ENCODE measurements around the gene DYNC1LI1. TPM values are rescaled to one million over a fixed set of nuclear protein-coding genes. Genes with fewer than 3 reads are reported as not detected.

DYNC1LI1 gene
- total RNA-seq, 1 experiment from 2014 or later: 42.8 TPM

DNA sequence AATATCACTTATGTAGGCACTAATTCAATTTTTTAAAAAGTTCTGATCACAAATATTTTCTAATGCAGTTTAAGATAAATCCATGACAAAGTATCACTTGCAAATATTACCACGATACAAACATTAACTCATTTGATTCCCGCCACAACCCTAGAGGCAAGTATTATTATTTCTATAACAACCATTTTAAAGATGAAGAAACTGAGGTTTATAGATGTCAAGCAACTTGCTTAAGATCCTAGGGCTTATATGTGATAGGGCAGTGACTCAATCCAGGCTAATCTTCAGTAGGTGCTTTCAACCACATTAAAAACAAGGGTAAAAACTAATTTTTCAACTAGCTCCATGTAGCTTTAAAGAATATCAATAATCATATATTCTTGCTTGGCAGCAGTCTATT is 1.7 kb downstream of the DYNC1LI1 start:
- Mint-ChIP-seq H3K27ac (no peak overlapping the region), H3K36me3 (peaks cover 8% of the 10 kb centered on the region), H3K4me3 (peak overlapping the region; percentile 89), H3K9me3 (no peaks in the 10 kb centered on the region), H3K27me3 (ENCODE audit: low read depth) (no peaks in the 10 kb centered on the region; the same call in 1 of the 2 replicates), H3K4me1 (peaks cover 30% of the 10 kb centered on the region)
- no peak for TF ChIP-seq NFE2L1 (CRISPR knock-in tag; IDR thresholded peaks at IDR 0.05)
- no peak for TF ChIP-seq NFYB (CRISPR knock-in tag; conservative IDR thresholded peaks at IDR 0.05; ENCODE audit: low read depth)
- no peak for TF ChIP-seq ETV6 (CRISPR knock-in tag; IDR thresholded peaks at IDR 0.05)
- TF ChIP-seq NR3C1 (CRISPR knock-in tag; conservative IDR thresholded peaks at IDR 0.05; ENCODE audit: low read depth): no peak
- TF ChIP-seq, protein P1, sequence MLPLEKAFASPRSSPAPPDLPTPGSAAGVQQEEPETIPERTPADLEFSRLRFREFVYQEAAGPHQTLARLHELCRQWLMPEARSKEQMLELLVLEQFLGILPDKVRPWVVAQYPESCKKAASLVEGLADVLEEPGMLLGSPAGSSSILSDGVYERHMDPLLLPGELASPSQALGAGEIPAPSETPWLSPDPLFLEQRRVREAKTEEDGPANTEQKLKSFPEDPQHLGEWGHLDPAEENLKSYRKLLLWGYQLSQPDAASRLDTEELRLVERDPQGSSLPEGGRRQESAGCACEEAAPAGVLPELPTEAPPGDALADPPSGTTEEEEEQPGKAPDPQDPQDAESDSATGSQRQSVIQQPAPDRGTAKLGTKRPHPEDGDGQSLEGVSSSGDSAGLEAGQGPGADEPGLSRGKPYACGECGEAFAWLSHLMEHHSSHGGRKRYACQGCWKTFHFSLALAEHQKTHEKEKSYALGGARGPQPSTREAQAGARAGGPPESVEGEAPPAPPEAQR (CRISPR knock-in tag; IDR thresholded peaks at IDR 0.05): no peak
- no peak for TF ChIP-seq ZNF423 (CRISPR knock-in tag; IDR thresholded peaks at IDR 0.05)
- TF ChIP-seq, protein P2, sequence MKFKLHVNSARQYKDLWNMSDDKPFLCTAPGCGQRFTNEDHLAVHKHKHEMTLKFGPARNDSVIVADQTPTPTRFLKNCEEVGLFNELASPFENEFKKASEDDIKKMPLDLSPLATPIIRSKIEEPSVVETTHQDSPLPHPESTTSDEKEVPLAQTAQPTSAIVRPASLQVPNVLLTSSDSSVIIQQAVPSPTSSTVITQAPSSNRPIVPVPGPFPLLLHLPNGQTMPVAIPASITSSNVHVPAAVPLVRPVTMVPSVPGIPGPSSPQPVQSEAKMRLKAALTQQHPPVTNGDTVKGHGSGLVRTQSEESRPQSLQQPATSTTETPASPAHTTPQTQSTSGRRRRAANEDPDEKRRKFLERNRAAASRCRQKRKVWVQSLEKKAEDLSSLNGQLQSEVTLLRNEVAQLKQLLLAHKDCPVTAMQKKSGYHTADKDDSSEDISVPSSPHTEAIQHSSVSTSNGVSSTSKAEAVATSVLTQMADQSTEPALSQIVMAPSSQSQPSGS (CRISPR knock-in tag; IDR thresholded peaks at IDR 0.05; ENCODE audit: borderline replicate concordance, low read depth): no peak
- TF ChIP-seq, protein P3, sequence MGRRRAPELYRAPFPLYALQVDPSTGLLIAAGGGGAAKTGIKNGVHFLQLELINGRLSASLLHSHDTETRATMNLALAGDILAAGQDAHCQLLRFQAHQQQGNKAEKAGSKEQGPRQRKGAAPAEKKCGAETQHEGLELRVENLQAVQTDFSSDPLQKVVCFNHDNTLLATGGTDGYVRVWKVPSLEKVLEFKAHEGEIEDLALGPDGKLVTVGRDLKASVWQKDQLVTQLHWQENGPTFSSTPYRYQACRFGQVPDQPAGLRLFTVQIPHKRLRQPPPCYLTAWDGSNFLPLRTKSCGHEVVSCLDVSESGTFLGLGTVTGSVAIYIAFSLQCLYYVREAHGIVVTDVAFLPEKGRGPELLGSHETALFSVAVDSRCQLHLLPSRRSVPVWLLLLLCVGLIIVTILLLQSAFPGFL (CRISPR knock-in tag; IDR thresholded peaks at IDR 0.05; ENCODE audit: borderline replicate concordance): no peak
- no peak for TF ChIP-seq MXD4 (CRISPR knock-in tag; IDR thresholded peaks at IDR 0.05; ENCODE audit: borderline replicate concordance)
- TF ChIP-seq, protein P4, sequence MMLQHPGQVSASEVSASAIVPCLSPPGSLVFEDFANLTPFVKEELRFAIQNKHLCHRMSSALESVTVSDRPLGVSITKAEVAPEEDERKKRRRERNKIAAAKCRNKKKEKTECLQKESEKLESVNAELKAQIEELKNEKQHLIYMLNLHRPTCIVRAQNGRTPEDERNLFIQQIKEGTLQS (CRISPR knock-in tag; conservative IDR thresholded peaks at IDR 0.05): no peak
- TF ChIP-seq, protein P5, sequence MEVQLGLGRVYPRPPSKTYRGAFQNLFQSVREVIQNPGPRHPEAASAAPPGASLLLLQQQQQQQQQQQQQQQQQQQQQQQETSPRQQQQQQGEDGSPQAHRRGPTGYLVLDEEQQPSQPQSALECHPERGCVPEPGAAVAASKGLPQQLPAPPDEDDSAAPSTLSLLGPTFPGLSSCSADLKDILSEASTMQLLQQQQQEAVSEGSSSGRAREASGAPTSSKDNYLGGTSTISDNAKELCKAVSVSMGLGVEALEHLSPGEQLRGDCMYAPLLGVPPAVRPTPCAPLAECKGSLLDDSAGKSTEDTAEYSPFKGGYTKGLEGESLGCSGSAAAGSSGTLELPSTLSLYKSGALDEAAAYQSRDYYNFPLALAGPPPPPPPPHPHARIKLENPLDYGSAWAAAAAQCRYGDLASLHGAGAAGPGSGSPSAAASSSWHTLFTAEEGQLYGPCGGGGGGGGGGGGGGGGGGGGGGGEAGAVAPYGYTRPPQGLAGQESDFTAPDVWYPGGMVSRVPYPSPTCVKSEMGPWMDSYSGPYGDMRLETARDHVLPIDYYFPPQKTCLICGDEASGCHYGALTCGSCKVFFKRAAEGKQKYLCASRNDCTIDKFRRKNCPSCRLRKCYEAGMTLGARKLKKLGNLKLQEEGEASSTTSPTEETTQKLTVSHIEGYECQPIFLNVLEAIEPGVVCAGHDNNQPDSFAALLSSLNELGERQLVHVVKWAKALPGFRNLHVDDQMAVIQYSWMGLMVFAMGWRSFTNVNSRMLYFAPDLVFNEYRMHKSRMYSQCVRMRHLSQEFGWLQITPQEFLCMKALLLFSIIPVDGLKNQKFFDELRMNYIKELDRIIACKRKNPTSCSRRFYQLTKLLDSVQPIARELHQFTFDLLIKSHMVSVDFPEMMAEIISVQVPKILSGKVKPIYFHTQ (CRISPR knock-in tag; IDR thresholded peaks at IDR 0.05): no peak
- no peak for TF ChIP-seq GTF2I (CRISPR knock-in tag; conservative IDR thresholded peaks at IDR 0.05)
- no peak for TF ChIP-seq ELF4 (CRISPR knock-in tag; IDR thresholded peaks at IDR 0.05; ENCODE audit: low read depth)
- no peak for TF ChIP-seq FOXJ3 (CRISPR knock-in tag; IDR thresholded peaks at IDR 0.05; ENCODE audit: borderline replicate concordance)
- no peak for TF ChIP-seq PRRX2 (CRISPR knock-in tag; IDR thresholded peaks at IDR 0.05)
- ChIA-PET CTCF (interaction anchor here (1.4 kb wide), 1 partner anchor 59 kb away, joined by 5 read pairs; no protein-coding TSS in a partner anchor), POLR2A (interaction anchor here (1.3 kb wide), 1 partner anchor 23 kb away, joined by 4 read pairs; no protein-coding TSS in a partner anchor)
- DNase-seq (ENCODE audit: low spot score) (no peak), ATAC-seq (no peak)

DNA sequence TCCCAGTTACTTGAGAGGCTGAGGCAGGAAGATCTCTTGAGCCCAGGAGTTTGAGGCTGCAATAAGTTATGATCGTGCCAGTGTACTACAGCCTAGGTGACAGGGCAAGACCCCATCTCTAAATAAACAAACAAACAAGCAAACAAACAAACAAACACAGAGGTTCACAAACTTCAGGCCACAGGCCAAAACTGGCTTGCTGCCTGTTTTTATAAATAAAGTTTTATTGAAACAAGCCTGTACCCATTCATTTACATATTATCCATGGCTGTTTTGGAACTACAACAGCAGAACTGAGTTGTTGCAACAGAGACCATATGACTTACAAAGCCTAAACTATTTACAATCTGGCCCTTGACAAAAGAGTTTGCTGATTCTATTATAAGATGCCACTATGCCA is 6.5 kb downstream of the DYNC1LI1 start:
- no peak for DNase-seq (ENCODE audit: low spot score)
- ATAC-seq: no peak
- ChIA-PET POLR2A (no interaction called here), CTCF (no interaction called here)
- Mint-ChIP-seq H3K27me3 (ENCODE audit: low read depth) (no peaks in the 10 kb centered on the region), H3K4me3 (no peak overlapping the region), H3K36me3 (peaks cover 14% of the 10 kb centered on the region), H3K4me1 (peaks cover 13% of the 10 kb centered on the region), H3K9me3 (no peaks in the 10 kb centered on the region), H3K27ac (no peak overlapping the region)
- TF ChIP-seq, protein P6, sequence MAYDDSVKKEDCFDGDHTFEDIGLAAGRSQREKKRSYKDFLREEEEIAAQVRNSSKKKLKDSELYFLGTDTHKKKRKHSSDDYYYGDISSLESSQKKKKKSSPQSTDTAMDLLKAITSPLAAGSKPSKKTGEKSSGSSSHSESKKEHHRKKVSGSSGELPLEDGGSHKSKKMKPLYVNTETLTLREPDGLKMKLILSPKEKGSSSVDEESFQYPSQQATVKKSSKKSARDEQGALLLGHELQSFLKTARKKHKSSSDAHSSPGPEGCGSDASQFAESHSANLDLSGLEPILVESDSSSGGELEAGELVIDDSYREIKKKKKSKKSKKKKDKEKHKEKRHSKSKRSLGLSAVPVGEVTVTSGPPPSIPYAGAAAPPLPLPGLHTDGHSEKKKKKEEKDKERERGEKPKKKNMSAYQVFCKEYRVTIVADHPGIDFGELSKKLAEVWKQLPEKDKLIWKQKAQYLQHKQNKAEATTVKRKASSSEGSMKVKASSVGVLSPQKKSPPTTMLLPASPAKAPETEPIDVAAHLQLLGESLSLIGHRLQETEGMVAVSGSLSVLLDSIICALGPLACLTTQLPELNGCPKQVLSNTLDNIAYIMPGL (CRISPR knock-in tag; IDR thresholded peaks at IDR 0.05): no peak
- TF ChIP-seq TEAD4 (CRISPR knock-in tag; IDR thresholded peaks at IDR 0.05) (no peak), SOX15 (CRISPR knock-in tag; IDR thresholded peaks at IDR 0.05) (no peak), ZNF671 (CRISPR knock-in tag; IDR thresholded peaks at IDR 0.05) (no peak)
- TF ChIP-seq, protein P1 (CRISPR knock-in tag; IDR thresholded peaks at IDR 0.05): no peak
- TF ChIP-seq, protein P7, sequence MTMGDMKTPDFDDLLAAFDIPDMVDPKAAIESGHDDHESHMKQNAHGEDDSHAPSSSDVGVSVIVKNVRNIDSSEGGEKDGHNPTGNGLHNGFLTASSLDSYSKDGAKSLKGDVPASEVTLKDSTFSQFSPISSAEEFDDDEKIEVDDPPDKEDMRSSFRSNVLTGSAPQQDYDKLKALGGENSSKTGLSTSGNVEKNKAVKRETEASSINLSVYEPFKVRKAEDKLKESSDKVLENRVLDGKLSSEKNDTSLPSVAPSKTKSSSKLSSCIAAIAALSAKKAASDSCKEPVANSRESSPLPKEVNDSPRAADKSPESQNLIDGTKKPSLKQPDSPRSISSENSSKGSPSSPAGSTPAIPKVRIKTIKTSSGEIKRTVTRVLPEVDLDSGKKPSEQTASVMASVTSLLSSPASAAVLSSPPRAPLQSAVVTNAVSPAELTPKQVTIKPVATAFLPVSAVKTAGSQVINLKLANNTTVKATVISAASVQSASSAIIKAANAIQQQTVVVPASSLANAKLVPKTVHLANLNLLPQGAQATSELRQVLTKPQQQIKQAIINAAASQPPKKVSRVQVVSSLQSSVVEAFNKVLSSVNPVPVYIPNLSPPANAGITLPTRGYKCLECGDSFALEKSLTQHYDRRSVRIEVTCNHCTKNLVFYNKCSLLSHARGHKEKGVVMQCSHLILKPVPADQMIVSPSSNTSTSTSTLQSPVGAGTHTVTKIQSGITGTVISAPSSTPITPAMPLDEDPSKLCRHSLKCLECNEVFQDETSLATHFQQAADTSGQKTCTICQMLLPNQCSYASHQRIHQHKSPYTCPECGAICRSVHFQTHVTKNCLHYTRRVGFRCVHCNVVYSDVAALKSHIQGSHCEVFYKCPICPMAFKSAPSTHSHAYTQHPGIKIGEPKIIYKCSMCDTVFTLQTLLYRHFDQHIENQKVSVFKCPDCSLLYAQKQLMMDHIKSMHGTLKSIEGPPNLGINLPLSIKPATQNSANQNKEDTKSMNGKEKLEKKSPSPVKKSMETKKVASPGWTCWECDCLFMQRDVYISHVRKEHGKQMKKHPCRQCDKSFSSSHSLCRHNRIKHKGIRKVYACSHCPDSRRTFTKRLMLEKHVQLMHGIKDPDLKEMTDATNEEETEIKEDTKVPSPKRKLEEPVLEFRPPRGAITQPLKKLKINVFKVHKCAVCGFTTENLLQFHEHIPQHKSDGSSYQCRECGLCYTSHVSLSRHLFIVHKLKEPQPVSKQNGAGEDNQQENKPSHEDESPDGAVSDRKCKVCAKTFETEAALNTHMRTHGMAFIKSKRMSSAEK (CRISPR knock-in tag; IDR thresholded peaks at IDR 0.05; ENCODE audit: borderline replicate concordance): no peak

All from WTC11 (cell line).